Astrocyte of the spinal cord (primary cell): Measurements from ENCODE around the gene BARX2.

Source experiments
- DNase-seq: peaks from one replicate; pipeline ENCODE4 v3.0.0; 2011; ENCODE audit warnings: low read depth, low spot score
- H3K4me3 ChIP-seq: 2 replicates; pipeline ENCODE4 v1.5.1; 2011; ENCODE audit warnings: low read depth, mild to moderate bottlenecking, low read length, moderate library complexity
- CTCF ChIP-seq: IDR thresholded peaks from 2 replicates; pipeline ENCODE4 v1.5.1; 2012; ENCODE audit warnings: low read depth, mild to moderate bottlenecking, low read length, inconsistent platforms
- in situ Hi-C: cut with HindIII; loops from 2 replicates; pipeline ENCODE4 v1.10.0; 2017; ENCODE audit warnings: low sequenced_read_pairs

Gene BARX2

GRCh38 chr11:129444274-129444673 is 68.6 kb downstream of the BARX2 start:
- no peak for TF ChIP-seq CTCF

GRCh38 chr11:129445226-129445625 is 69.6 kb downstream of the BARX2 start:
- in situ Hi-C loops = no loop called here
- no peak for TF ChIP-seq CTCF
- H3K4me3 ChIP-seq = no peak overlapping the region
- DNase-seq = no peak

More at GRCh38 chr11:129444274-129444673, 68.6 kb downstream of the BARX2 start:
- DNase-seq = no peak
- H3K4me3 ChIP-seq = no peak overlapping the region
- in situ Hi-C loops = no loop called here

- TF ChIP-seq CTCF = no peak
- in situ Hi-C loops = no loop called here
- H3K4me3 ChIP-seq = no peak overlapping the region
- no peak for DNase-seq
These were observed 70.9 kb downstream of the BARX2 start for GRCh38 chr11:129446572-129446971.

GRCh38 chr11:129447654-129448239 is 72.1 kb downstream of the BARX2 start:
- DNase-seq = no peak
- in situ Hi-C loops = no loop called here
- no peak for TF ChIP-seq CTCF
- H3K4me3 ChIP-seq = no peak overlapping the region

- no peak for TF ChIP-seq CTCF
These were observed 75.9 kb downstream of the BARX2 start for GRCh38 chr11:129451524-129451923.

GRCh38 chr11:129453293-129453721 is 77.7 kb downstream of the BARX2 start:
- TF ChIP-seq CTCF = no peak
- H3K4me3 ChIP-seq = no peak overlapping the region
- in situ Hi-C loops = no loop called here
- no peak for DNase-seq

More at GRCh38 chr11:129451524-129451923, 75.9 kb downstream of the BARX2 start:
- no peak for DNase-seq
- in situ Hi-C loops = no loop called here
- H3K4me3 ChIP-seq = no peak overlapping the region

GRCh38 chr11:129455101-129455500 is 79.5 kb downstream of the BARX2 start:
- in situ Hi-C loops = no loop called here
- no peak for DNase-seq
- H3K4me3 ChIP-seq = no peak overlapping the region
- no peak for TF ChIP-seq CTCF
